Hepatocyte (in vitro differentiated cells): ENCODE data around the gene PRDM16.

ENCODE experiments used
- CTCF ChIP-seq: fragments of 200-600 bp; sonication (generic); IDR thresholded peaks from 2 replicates; pipeline ENCODE4 v1.5.1; 2016; ENCODE audit warnings: antibody characterized with exemption, mild to moderate bottlenecking; ENCODE audit not compliant: poor library complexity
- EZH2 ChIP-seq: fragments of 200-600 bp; sonication (generic); IDR thresholded peaks from 2 replicates; pipeline ENCODE4 v1.6.1; 2016; ENCODE audit warnings: antibody characterized with exemption, mild to moderate bottlenecking, borderline replicate concordance

- TF ChIP-seq CTCF (no peak), EZH2 (no peak)
These were observed 286.1 kb downstream of the PRDM16 start for GRCh38 chr1:3355089-3355488.
